A549 (cell line): ENCODE data around the gene NAA40. TPM values are rescaled to one million over a fixed set of nuclear protein-coding genes. Genes with fewer than 3 reads are reported as not detected.
A peak's percentile ranks its signal among the peaks of the same experiment; 100 is the strongest.

Source experiments
- ATAC-seq, 2 experiments: fragments of 200-7000 bp in 1 of 2; fragments of >200 bp in 1 of 2; cut with Nextera tagmentation in 1 of 2; cut with Tn5 transposase in 1 of 2; 3 replicates each; pipeline versions ENCODE4 v1.8.0 to v1.9.1; 2018 to 2020; ENCODE audit warnings: mild to moderate bottlenecking in 1 of 2, moderate library complexity in 1 of 2
- CTCF ChIA-PET: fragments of 300-600 bp; sonication (Branson Sonifier 250); formaldehyde crosslinking; extraction: SDS; loops from one replicate; lab custom pipeline; 2021; ENCODE audit warnings: antibody characterized with exemption, inconsistent platforms; lab: Yijun Ruan, JAX
- POLR2A ChIA-PET: fragments of 350-600 bp; formaldehyde crosslinking; extraction: SDS; loops from one replicate; lab custom pipeline; 2021; ENCODE audit warnings: antibody characterized with exemption, inconsistent platforms; lab: Yijun Ruan, JAX
- DNase-seq, 2 experiments: peaks; one replicate each; pipeline versions ENCODE4 v3.0.0 to v3.0.0-alpha.2; 2011 to 2016; ENCODE audit warnings: low read depth in 1 of 2, low spot score in 1 of 2
- FAIRE-seq: peaks from 2 replicates; lab custom pipeline; 2011; peaks lifted over from hg19 to GRCh38; lab: Jason Lieb, UNC
- H3K27ac ChIP-seq, 2 experiments: fragments of >200 bp; sonication (Bioruptor Twin); formaldehyde crosslinking; 3 replicates each; pipeline ENCODE4 v1.5.1; 2016 to 2017
- H3K4me1 ChIP-seq: fragments of >200 bp; sonication (Bioruptor Twin); formaldehyde crosslinking; 3 replicates; pipeline ENCODE4 v1.6.1; 2016
- H3K4me2 ChIP-seq: fragments of >200 bp; sonication (Bioruptor Twin); formaldehyde crosslinking; 3 replicates; pipeline ENCODE4 v1.6.1; 2016
- H3K4me3 ChIP-seq: fragments of >200 bp; sonication (Bioruptor Twin); formaldehyde crosslinking; 3 replicates; pipeline ENCODE4 v1.5.1; 2016
- H3K9me3 ChIP-seq: fragments of >200 bp; sonication (Bioruptor Twin); formaldehyde crosslinking; 3 replicates; pipeline ENCODE4 v1.6.1; 2016
- CEBPB ChIP-seq, 2 experiments: fragments of >200 bp in 1 of 2; sonication (Bioruptor Twin) in 1 of 2; formaldehyde crosslinking in 1 of 2; IDR thresholded peaks; 2 replicates each; pipeline ENCODE4 v1.6.1; 2012 to 2016
- CHD4 ChIP-seq: fragments of 200-600 bp; sonication (generic); IDR thresholded peaks from 2 replicates; pipeline ENCODE4 v1.6.1; 2016; ENCODE audit warnings: antibody characterized with exemption, mild to moderate bottlenecking, borderline replicate concordance
- EP300 ChIP-seq, 2 experiments: fragments of >200 bp; sonication (Bioruptor Twin); formaldehyde crosslinking; IDR thresholded peaks; 2 replicates in 1 of 2; 3 replicates in 1 of 2; pipeline ENCODE4 v1.6.1; 2016 to 2017
- ESRRA ChIP-seq: fragments of 150-350 bp; IDR thresholded peaks from 2 replicates; pipeline ENCODE4 v1.6.1; 2014; ENCODE audit warnings: mild to moderate bottlenecking, low read length, borderline replicate concordance
- FOSL2 ChIP-seq, 2 experiments: fragments of 450-650 bp in 1 of 2; fragments of >200 bp in 1 of 2; sonication (Bioruptor Twin) in 1 of 2; formaldehyde crosslinking; IDR thresholded peaks; 2 replicates each; pipeline versions ENCODE4 v1.5.0 to v1.6.1; 2016 to 2020; ENCODE audit warnings: mild to moderate bottlenecking in 1 of 2, moderate library complexity in 1 of 2
- FOXS1 ChIP-seq: fragments of 250-450 bp; sonication (Bioruptor Pico); IDR thresholded peaks from 2 replicates; pipeline ENCODE4 v1.5.0; 2020; ENCODE audit warnings: mild to moderate bottlenecking, moderate library complexity
- GATA3 ChIP-seq: IDR thresholded peaks from 2 replicates; pipeline ENCODE4 v1.6.1; 2012; ENCODE audit warnings: borderline replicate concordance
- HOXB13 ChIP-seq: fragments of 250-450 bp; sonication (Bioruptor Pico); IDR thresholded peaks from 2 replicates; pipeline ENCODE4 v1.5.0; 2020; ENCODE audit warnings: low read depth, mild to moderate bottlenecking, moderate library complexity
- HOXB5 ChIP-seq: fragments of 250-450 bp; sonication (Bioruptor Pico); IDR thresholded peaks from 2 replicates; pipeline ENCODE4 v1.5.0; 2020; ENCODE audit warnings: mild to moderate bottlenecking, moderate library complexity
- JUN ChIP-seq, 2 experiments: fragments of >200 bp; sonication (Bioruptor Twin); formaldehyde crosslinking; IDR thresholded peaks; 2 replicates in 1 of 2; 3 replicates in 1 of 2; pipeline ENCODE4 v1.6.1; 2016 to 2017
- MAFK ChIP-seq: fragments of 450-650 bp; IDR thresholded peaks from 2 replicates; pipeline ENCODE4 v1.6.1; 2014; ENCODE audit not compliant: partially characterized antibody
- MAZ ChIP-seq: fragments of 150-350 bp; IDR thresholded peaks from 2 replicates; pipeline ENCODE4 v1.6.1; 2014; ENCODE audit warnings: antibody characterized with exemption, low read depth, low read length, borderline replicate concordance
- NFE2L2 ChIP-seq: fragments of 150-350 bp; conservative IDR thresholded peaks from 2 replicates; pipeline ENCODE4 v1.6.1; 2014; ENCODE audit warnings: low read length
- NR3C1 ChIP-seq: fragments of >200 bp; sonication (Bioruptor Twin); formaldehyde crosslinking; IDR thresholded peaks from 3 replicates; pipeline ENCODE4 v1.6.1; 2017
- PHF8 ChIP-seq: fragments of 200-600 bp; sonication (generic); IDR thresholded peaks from 2 replicates; pipeline ENCODE4 v1.6.1; 2016; ENCODE audit warnings: low read depth, mild to moderate bottlenecking, antibody characterized with exemption, moderate library complexity, borderline replicate concordance
- POLR2A ChIP-seq: IDR thresholded peaks from 2 replicates; pipeline ENCODE4 v1.6.1; 2012; ENCODE audit warnings: mild to moderate bottlenecking, low read length
- RARB ChIP-seq: fragments of 250-450 bp; sonication (Bioruptor Pico); IDR thresholded peaks from 2 replicates; pipeline ENCODE4 v1.8.0; 2021; ENCODE audit warnings: mild to moderate bottlenecking, moderate library complexity
- RFX5 ChIP-seq: fragments of 450-650 bp; IDR thresholded peaks from 2 replicates; pipeline ENCODE4 v1.7.1; 2014; ENCODE audit warnings: antibody characterized with exemption, mild to moderate bottlenecking, moderate library complexity
- RNF2 ChIP-seq: fragments of 200-600 bp; sonication (generic); IDR thresholded peaks from 2 replicates; pipeline ENCODE4 v1.6.1; 2016; ENCODE audit warnings: low read depth, mild to moderate bottlenecking, antibody characterized with exemption, moderate library complexity, borderline replicate concordance
- WGBS: methylation state at CpG from one replicate; pipeline ENCODE4 v1.1.6; 2017; ENCODE audit errors: missing lambda C conversion rate; 5-methylcytosine and 5-hydroxymethylcytosine counted together
- polyA plus RNA-seq, 4 experiments: library from polyadenylated mRNA; depleted of rRNA in 3 of 4; stranded (reverse); fragments of >200 nt; fragmentation: RNase III in 1 of 4; extraction: RNeasy Plus Mini Kit Qiagen cat#74134 plus additional on column Dnase treatment in 1 of 4; gene quantifications; 2 replicates in 3 of 4; 3 replicates in 1 of 4; pipeline ENCODE4 v1.2.3, GENCODE V29; 2011 to 2017
- TF ChIP-seq, protein P1 (sequence below): fragments of >200 bp; sonication (Bioruptor Twin); formaldehyde crosslinking; IDR thresholded peaks from 3 replicates; pipeline ENCODE4 v1.6.1; 2016
- TF ChIP-seq, protein P2 (sequence below): fragments of 150-350 bp; IDR thresholded peaks from 2 replicates; pipeline ENCODE4 v1.6.1; 2014; ENCODE audit warnings: low read depth, mild to moderate bottlenecking, low read length
- TF ChIP-seq, protein P3 (sequence below): IDR thresholded peaks from 2 replicates; pipeline ENCODE4 v1.6.1; 2012; ENCODE audit warnings: low read depth, borderline replicate concordance
- TF ChIP-seq, protein P4 (sequence below): IDR thresholded peaks from 2 replicates; pipeline ENCODE4 v1.6.1; 2012

Gene NAA40
- polyA plus RNA-seq, 2 of the 4 experiments (the other 2 are of a cell fraction) = 21.9 to 32.0 TPM

DNA sequence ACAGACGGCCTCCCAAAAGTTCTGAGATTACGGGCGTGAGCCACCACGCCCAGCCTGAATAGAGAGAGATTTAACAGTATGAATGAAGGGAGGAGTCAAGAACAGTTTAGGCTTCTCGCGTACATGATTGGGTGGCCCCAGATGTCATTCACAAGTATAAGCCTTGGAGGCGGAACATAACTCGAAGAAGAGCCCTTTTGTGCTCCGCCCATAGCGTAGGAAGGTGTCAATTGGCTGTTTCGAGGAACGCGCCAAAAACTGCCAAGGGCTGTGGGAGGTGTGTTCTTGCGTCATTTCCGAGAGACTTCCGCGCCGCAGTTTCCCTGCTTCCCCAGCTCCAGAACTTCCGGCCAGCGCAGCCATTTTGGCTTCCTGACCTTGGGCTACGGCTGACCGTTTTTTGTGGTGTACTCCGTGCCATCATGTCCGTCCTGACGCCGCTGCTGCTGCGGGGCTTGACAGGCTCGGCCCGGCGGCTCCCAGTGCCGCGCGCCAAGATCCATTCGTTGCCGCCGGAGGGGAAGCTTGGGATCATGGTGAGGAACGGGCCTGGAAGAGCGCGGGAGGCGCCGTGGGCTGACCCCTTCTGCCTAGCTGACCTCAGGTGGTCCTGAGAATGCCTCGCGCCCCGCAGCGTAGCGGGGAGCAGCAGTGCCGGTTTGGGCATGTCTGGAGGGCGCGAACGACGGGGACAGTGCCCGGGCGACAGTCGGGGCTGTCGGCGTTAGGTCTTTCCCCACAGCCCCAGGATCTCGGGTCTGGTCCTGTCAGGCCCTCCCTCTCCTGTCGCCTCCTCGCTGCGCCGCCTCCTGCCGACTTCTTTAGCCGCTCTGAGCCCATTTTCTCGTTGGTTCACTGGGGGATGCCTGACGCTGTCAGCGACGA is 35.7 kb downstream of the NAA40 start, which contains the start of gene COX8A:
TSS of gene COX8A (plus strand) at position 362 of the 885 bp plus-strand sequence. CDS start at position 423, 61 bp downstream.
- Histone ChIP-seq H3K4me3 (peak within 1 kb of the TSS; percentile 89), H3K9me3 (no peaks in the 10 kb centered on the region), H3K27ac (peak within 1 kb of the TSS; percentile 91 to 95), H3K4me1 (peaks cover 14% of the 10 kb centered on the region), H3K4me2 (peak within 1 kb of the TSS; percentile 90)
- ATAC-seq (peak; percentile 96 to 98), DNase-seq (peak; percentile 99 to 100), FAIRE-seq (peak; percentile 72)
- 1% methylated on average over 41 of the region's 67 CpGs for WGBS
- POLR2A ChIA-PET = interaction anchor here (1.0 to 1.7 kb wide), 3 partner anchors 11 to 211 kb away, joined by 3 to 9 read pairs (median 4); partner anchors contain the start of genes OTUB1 and STIP1
- TF ChIP-seq, protein P1, sequence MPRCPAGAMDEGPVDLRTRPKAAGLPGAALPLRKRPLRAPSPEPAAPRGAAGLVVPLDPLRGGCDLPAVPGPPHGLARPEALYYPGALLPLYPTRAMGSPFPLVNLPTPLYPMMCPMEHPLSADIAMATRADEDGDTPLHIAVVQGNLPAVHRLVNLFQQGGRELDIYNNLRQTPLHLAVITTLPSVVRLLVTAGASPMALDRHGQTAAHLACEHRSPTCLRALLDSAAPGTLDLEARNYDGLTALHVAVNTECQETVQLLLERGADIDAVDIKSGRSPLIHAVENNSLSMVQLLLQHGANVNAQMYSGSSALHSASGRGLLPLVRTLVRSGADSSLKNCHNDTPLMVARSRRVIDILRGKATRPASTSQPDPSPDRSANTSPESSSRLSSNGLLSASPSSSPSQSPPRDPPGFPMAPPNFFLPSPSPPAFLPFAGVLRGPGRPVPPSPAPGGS = peak; percentile 82; the same call in 1 of the 3 replicates
- TF ChIP-seq ESRRA (peak; percentile 87; the same call in 1 of the 2 replicates), RFX5 (peak; percentile 50; the same call in 1 of the 2 replicates), CEBPB (IDR thresholded peaks at IDR 0.05) (peak in 1 of 2 experiments; percentile 79; a peak in 2 of 4 replicates), MAZ (peak; percentile 88; the same call in 1 of the 2 replicates), FOSL2 (IDR thresholded peaks at IDR 0.05) (no peak), FOSL2 (CRISPR knock-in tag; IDR thresholded peaks at IDR 0.05) (0 out of 2 replicates have a peak, but pooled peaks have one; percentile 10), MAFK (peak; percentile 9), NR3C1 (no peak), PHF8 (peak; percentile 75; the same call in 1 of the 2 replicates), GATA3 (peak; percentile 23; the same call in 1 of the 2 replicates), EP300 (IDR thresholded peaks at IDR 0.05) (no peak), FOXS1 (CRISPR knock-in tag) (no peak), POLR2A (peak; percentile 74), JUN (IDR thresholded peaks at IDR 0.05) (peak in 1 of 2 experiments; percentile 74; a peak in 2 of 5 replicates)
- TF ChIP-seq, protein P2, sequence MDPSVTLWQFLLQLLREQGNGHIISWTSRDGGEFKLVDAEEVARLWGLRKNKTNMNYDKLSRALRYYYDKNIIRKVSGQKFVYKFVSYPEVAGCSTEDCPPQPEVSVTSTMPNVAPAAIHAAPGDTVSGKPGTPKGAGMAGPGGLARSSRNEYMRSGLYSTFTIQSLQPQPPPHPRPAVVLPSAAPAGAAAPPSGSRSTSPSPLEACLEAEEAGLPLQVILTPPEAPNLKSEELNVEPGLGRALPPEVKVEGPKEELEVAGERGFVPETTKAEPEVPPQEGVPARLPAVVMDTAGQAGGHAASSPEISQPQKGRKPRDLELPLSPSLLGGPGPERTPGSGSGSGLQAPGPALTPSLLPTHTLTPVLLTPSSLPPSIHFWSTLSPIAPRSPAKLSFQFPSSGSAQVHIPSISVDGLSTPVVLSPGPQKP = no peak
- TF ChIP-seq, protein P3, sequence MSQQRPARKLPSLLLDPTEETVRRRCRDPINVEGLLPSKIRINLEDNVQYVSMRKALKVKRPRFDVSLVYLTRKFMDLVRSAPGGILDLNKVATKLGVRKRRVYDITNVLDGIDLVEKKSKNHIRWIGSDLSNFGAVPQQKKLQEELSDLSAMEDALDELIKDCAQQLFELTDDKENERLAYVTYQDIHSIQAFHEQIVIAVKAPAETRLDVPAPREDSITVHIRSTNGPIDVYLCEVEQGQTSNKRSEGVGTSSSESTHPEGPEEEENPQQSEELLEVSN = peak; percentile 87
- TF ChIP-seq, protein P4, sequence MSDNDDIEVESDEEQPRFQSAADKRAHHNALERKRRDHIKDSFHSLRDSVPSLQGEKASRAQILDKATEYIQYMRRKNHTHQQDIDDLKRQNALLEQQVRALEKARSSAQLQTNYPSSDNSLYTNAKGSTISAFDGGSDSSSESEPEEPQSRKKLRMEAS = peak; percentile 81
- CTCF ChIA-PET = interaction anchor here (0.8 to 1.7 kb wide), 5 partner anchors 16 to 178 kb away, joined by 3 to 5 read pairs (median 3); no protein-coding TSS in a partner anchor

DNA sequence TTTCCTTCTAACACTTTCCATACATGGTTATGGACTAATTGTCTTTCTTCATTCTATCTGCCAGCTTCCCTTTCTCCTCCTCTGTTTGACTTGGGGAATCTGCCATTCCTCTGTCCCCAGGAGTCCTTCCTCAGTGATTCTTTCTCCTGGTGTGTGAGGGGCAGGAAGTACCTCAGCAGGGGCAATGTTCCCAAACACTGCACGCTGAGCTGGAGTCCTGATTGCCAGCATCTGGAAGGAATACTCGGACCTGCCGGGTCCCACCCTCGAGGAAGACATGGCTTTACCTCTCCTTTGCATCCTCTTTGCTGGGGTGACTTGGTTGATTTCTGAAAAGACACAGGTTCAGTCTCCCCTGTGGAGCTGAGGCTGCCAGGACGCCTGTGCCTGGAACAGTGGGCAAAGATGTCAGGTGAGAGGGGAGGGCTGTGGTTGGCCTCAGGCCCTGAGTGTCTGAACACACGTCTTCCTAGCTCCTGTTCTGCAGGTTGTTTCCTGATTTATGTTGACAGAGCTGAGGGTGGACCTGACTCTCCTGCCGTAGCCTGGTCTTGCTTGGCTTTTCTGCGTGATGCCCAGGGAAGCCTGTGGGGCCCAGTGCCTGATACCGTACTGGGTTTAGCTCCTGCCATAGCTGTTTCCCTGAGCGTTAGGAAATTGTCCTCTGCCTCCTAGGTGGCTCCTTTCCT is 39.9 kb downstream of the NAA40 start:
- ChIA-PET CTCF (interaction anchor here (0.7 to 1.4 kb wide), 3 partner anchors 29 to 171 kb away, joined by 3 to 4 read pairs (median 3); no protein-coding TSS in a partner anchor), POLR2A (no interaction called here)
- Histone ChIP-seq H3K9me3 (no peaks in the 10 kb centered on the region), H3K4me3 (no peak overlapping the region), H3K27ac (no peak overlapping the region), H3K4me2 (no peak overlapping the region), H3K4me1 (peaks cover 14% of the 10 kb centered on the region)
- TF ChIP-seq HOXB5 (CRISPR knock-in tag) (no peak), GATA3 (no peak), RNF2 (no peak), MAFK (no peak), POLR2A (no peak), NFE2L2 (no peak), CHD4 (no peak), RARB (no peak), HOXB13 (no peak), ESRRA (no peak)
- TF ChIP-seq, protein P4 = no peak
- WGBS = 93% methylated on average over 10 of the region's 10 CpGs
- ATAC-seq (no peak), FAIRE-seq (no peak), DNase-seq (no peak)
